Activated naive CD8-positive, alpha-beta T cell treated with anti-CD3 and anti-CD28 coated beads, Interleukin-2, amount 50 U/mL, for 24 hours (primary cell): ENCODE measurements around the gene TXNL4A.

Source experiments
- ATAC-seq: fragments of 150-1000 bp; cut with Tn5 transposase; one replicate; pipeline ENCODE4 v1.10.0; 2021
- DNase-seq: peaks from one replicate; pipeline ENCODE4 v3.0.0; 2021
- H3K27ac Mint-ChIP-seq: one replicate; pipeline ENCODE4 v1.8.0; 2021; ENCODE audit warnings: mild to moderate bottlenecking, mixed read lengths
- H3K27me3 Mint-ChIP-seq: one replicate; pipeline ENCODE4 v1.8.0; 2021; ENCODE audit warnings: mixed read lengths
- H3K36me3 Mint-ChIP-seq: one replicate; pipeline ENCODE4 v1.8.0; 2021; ENCODE audit warnings: low read depth, mixed read lengths
- H3K4me1 Mint-ChIP-seq: one replicate; pipeline ENCODE4 v1.8.0; 2021; ENCODE audit warnings: mixed read lengths
- H3K4me3 Mint-ChIP-seq: one replicate; pipeline ENCODE4 v1.8.0; 2021; ENCODE audit warnings: mild to moderate bottlenecking, moderate library complexity, mixed read lengths
- H3K9me3 Mint-ChIP-seq: one replicate; pipeline ENCODE4 v1.8.0; 2021; ENCODE audit warnings: mixed read lengths

TXNL4A gene

DNA sequence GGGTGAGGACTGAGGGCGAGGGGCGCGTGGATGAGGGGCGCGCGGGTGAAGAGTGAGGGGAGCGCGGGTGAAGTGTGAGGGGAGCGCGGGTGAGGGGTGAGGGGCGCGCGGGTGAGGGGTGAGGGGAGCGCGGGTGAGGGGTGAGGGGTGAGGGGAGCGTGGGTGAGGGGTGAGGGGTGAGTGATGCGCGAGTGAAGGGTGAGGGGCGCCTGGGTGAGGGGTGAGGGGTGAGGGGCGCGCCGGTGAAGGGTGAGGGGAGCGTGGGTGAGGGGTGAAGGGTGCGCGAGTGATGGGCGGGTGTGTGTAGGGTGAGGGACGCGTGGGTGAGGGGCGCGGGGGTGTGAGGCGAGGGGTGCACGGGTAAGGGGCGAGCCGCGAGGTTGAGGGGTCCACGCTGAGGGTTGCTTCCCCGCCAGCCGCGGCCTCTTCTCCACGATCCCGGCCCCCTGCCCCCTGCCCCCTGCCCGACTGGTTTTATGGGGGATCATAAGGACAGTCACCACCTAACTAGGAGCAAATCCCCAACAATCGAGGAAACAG, 35.8 kb downstream of the TXNL4A start:
- Mint-ChIP-seq H3K4me3 (no peak overlapping the region), H3K27ac (no peak overlapping the region), H3K36me3 (peaks cover 12% of the 10 kb centered on the region), H3K9me3 (no peaks in the 10 kb centered on the region), H3K27me3 (no peaks in the 10 kb centered on the region), H3K4me1 (peaks cover 32% of the 10 kb centered on the region)
- no peak for DNase-seq
- no peak for ATAC-seq

DNA sequence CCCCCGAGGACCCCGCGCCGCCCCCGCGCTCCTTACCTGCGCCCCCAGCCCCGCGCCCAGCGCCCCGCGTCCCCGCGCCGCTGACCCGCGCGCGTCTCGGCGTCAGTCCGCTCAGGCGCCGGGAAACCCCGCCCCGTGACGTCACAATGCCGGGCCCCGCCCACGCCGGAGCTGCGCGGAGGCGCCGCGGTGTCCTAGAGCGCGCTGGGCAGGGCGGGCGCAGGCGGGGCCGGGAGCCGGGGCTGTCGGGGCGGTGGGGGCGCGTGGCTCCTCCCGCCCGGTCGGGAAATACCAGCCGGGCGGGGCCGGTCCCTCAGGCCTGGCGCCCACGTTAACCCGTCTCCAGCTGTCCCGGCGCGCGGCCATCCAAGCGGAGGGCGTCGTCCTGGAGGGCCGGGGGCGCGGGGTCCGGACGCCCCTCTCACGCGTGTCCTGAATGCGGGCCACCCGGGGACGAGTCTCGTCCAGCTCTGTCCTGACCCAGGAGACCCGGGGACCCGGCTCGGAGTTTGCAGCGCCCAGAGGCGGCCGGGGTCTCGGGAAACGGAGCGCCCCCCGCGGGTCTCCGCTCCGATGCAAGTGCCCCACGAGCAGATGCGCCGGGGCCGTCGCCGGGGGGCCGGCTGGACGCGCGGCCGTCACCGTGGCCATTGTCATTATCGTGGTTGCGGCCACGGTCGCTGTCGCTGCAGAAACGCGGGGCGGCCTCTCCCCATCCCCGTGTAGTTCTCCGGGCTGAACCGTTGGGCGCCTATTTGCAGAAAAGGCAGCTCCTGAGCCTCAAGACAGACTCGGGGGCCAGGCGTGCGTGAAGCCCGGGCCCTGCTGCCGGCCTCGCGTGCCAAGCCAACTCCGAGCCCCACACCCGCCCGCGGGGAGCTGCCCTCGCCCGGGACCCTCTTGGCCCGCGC, 36.6 kb downstream of the TXNL4A start, which contains the start of gene SLC66A2:
SLC66A2 (minus strand) TSS at position 109 of the 911 bp plus-strand sequence. CDS start 727 bp downstream, outside the sequence.
- peaks cover 12% of the 10 kb centered on the region for H3K36me3 Mint-ChIP-seq

DNA sequence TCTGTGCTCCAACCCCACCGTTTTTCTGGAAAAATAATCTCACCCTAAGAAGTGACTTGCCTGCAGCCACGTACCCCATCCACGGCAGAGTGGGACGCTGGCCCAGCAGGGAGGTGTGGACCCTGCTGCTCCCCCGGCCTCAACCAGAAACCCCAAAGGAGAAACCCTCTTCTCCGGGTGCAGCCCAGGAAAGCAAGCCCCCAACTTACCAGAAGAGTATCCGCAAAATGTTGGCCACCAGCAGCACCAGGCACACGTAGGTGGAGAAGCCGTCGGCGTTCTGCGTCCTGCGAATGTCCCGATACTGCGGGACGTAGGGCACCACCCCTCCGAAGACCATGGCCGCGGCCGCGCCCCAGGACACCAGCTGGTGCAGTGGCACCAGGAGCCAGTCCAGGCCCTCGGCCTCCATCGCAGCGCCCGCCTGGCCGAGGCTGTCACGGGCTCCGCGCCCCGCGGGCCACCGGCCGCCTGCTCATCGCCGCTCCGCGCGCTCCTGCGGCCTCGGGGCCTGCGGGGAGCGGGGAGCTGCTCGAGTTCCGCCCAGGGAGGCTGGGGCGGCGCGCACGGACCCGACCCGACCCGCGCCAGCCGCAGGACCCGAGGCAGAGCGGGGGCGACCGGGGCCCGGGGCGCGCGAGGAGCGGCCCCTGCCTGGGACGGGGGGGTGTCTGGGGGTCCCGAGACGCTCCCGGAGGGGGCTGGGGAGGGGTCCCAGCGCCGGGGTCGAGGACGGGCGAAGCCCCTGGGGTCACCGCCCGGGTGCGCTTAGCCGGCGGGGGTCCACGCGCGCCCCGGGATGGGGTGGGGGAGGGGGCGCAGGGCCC, 37.6 kb downstream of the TXNL4A start:
- H3K27me3 Mint-ChIP-seq: no peaks in the 10 kb centered on the region
- H3K4me1 Mint-ChIP-seq: peaks cover 40% of the 10 kb centered on the region
- DNase-seq: peak; percentile 33

More for the DNA sequence above, 36.6 kb downstream of the TXNL4A start, which contains the start of gene SLC66A2:
- peak within 1 kb of the TSS; percentile 64 for H3K27ac Mint-ChIP-seq
- peak within 1 kb of the TSS; percentile 84 for H3K4me3 Mint-ChIP-seq
- DNase-seq (peak; percentile 98), ATAC-seq (peak; percentile 87)
- H3K27me3 Mint-ChIP-seq: no peaks in the 10 kb centered on the region
- H3K9me3 Mint-ChIP-seq: no peaks in the 10 kb centered on the region
- peaks cover 32% of the 10 kb centered on the region for H3K4me1 Mint-ChIP-seq

DNA sequence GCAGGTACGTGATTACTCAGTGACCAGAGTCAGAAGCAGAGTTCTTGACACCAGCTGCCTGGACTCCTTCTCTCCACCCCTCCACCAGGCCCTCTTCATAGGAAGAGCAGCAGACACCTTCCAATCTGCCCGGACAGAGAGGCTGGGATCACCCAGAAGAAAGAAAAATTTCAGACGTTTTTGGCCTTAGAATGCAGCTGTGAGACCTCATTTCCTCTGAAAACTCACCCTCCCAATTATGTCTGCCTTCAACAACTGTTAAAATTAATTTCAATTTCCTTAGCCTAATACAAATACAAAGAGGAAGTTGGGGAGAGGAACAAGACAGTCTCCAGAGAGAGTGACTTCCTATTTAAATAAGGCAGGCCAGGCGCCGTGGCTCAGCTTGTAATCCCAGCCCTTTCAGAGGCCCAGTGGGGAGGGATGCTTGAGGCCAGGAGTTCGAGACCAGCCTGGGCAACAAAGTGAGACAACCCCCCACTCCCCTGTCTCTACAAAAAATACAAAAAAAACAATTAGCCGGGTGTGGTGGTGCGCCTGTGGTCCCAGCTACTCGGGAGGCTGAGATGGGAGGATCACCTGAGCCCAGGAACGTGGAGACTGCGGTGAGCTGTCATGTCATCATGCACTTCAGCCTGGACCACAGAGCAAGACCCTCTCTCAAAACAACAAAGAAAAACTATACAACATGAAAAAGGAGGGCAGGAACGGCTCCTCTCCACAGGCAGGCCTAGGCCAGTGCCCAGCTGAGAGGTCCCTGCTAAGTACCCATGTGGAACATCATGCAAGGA, 38.5 kb downstream of the TXNL4A start:
- Mint-ChIP-seq H3K4me3 (peak overlapping the region; percentile 84), H3K9me3 (no peaks in the 10 kb centered on the region), H3K27me3 (no peaks in the 10 kb centered on the region), H3K36me3 (peaks cover 12% of the 10 kb centered on the region), H3K4me1 (peaks cover 39% of the 10 kb centered on the region), H3K27ac (peak overlapping the region; percentile 64)
- DNase-seq: peak; percentile 18
- ATAC-seq: no peak

More for the DNA sequence above, 37.6 kb downstream of the TXNL4A start:
- Mint-ChIP-seq H3K36me3 (peaks cover 12% of the 10 kb centered on the region), H3K27ac (peak overlapping the region; percentile 64), H3K9me3 (no peaks in the 10 kb centered on the region), H3K4me3 (peak overlapping the region; percentile 84)
- ATAC-seq: no peak

DNA sequence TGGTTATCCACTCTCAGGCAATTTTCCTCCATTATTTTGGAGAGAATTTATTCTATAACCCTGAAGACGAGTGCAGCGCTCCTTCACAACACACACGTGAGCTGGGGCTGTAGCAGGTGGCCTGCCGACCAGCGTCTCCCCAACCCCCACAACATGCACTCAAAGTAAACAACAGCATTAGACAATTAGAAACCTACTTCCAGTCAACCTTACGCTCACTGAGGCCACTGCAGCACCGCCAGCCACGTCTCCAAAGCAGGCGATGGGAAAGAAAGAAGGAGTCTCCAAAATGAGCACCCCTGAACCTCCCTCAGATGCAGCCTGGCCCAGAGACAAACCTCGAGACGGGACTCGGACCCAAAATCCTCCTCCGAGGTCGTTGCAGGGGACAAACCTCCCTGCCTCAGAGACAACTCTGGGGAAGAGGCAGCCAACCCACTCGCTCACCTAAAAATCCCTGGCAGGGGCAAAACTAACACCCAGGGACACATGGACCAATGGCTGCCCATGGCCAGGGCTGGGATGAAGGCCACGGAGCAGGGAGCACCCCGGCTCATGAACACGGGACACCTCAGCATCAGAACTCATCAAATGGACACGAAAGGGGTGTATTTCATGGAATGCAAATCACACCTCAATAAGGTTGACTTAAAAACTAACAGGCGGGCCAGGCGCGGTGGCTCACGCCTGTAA, 39.5 kb downstream of the TXNL4A start:
- ATAC-seq: no peak
- Mint-ChIP-seq H3K9me3 (no peaks in the 10 kb centered on the region), H3K27ac (no peak overlapping the region), H3K27me3 (no peaks in the 10 kb centered on the region), H3K4me1 (peaks cover 43% of the 10 kb centered on the region), H3K36me3 (peaks cover 12% of the 10 kb centered on the region), H3K4me3 (no peak overlapping the region)
- no peak for DNase-seq

DNA sequence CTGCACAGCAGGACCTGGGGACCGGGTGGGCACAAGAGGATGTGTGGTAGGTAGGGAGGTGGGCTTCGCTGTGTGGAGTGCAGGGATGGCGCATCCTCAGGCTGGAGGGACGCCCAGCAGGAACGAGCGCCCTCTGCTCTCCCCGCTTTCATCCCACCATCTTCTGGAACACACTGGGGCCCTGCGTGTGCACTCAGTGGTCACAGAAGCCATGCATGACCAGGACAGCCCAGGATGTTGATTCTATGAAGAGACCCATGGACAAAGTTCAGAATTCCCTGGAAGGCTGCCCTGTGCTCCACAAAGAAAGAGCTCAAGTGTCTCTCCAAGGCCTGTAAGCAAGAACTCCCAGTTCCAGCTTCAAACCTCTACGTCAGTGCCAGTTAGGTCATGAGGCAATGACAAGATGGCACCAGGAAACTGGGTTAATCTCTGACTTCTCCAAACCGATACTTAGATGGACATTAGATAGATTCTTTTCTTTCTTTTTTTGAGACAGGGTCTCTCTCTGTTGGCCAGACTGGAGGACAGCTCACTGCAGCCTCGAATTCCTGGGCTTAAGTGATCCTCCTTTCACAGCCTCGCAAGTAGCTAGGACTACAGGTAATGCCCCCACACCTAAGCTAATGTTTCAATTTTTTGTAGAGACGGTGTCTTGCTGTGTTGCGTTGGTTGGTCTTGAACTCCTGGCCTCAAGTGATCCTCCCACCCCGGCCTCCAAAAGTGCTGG, 40.3 kb downstream of the TXNL4A start:
- Mint-ChIP-seq H3K36me3 (peaks cover 12% of the 10 kb centered on the region), H3K4me3 (no peak overlapping the region), H3K27ac (no peak overlapping the region), H3K27me3 (no peaks in the 10 kb centered on the region), H3K4me1 (peaks cover 43% of the 10 kb centered on the region), H3K9me3 (no peaks in the 10 kb centered on the region)
- no peak for ATAC-seq
- no peak for DNase-seq

DNA sequence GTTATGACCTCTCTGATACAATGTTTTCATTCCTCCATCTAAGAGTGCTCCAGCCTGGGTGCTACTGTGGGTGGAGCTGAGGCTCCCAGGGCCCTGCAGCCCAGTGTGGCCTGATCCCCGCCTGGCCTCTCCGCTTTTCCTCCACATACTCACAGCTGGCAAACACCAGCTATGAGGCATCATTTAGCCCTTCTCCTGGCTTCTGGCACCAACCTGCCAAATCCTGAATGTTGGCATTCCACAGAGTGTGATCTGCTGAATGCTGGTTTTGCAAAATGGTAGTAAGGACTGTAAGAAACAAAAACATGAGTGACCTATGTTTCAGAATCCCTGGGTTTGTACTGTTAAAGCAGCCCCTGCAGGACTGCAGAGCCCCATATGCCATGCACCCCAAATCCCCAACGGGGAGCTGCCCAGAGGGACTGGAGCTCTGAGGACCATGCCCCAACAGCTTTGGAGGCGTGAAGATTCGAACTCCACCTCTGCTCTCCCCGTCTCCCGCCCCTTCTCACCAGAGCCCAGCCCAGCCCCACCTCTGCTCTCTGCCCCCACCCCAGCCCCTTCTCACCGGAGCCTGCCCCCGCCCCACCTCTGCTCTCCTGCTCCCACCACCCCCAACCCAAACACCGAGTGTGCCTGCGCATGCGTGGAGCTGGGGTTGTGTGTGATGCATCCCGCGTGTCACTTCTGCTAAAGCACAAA, 41.2 kb downstream of the TXNL4A start:
- Mint-ChIP-seq H3K27ac (no peak overlapping the region), H3K4me1 (peaks cover 50% of the 10 kb centered on the region)
- DNase-seq: no peak

DNA sequence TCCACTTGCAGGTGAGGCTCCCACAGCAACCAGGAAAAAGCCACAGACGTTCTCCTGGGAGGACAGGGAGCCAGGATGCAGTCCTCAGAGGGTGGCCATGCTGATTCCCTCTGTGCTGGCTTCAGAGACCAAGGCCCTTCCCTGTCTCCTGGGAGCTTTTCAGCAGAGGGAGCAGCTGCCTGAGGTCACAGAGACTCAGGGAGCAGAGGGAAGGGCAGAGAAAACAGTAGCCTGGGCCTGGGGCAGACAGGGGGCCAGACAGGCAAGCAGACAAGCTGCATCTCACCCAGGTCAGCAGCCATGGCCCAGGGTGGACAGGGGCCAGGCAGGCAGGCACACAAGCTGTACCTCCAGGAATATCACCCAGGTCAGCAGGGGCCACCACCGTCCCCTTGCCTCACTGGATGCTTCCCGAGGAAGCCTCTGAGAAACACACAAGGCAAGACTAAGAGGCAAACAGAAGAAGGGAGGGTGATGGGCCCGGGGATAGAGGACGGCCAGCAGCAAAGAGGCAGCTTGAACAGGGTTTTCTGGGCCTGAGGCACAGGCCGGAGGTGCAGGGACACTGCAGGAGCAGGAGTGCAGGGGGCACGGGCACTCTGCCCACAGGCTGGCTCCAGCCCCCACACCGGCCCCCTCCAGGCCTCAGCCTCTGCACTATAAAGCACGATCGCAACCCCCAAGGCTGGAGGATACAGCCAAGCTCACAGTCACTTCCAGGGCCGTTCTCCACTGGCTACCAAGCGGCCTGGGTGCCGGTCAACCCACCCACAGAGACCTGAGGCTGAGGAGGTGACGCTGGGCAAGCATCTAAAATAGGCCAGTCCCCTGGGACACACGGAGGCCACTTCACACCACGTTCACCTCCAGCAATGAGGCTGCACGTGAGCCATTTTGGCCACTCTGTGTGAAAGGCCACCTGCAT, 43.0 kb downstream of the TXNL4A start:
- no peak for DNase-seq
- Mint-ChIP-seq H3K36me3 (peaks cover 14% of the 10 kb centered on the region), H3K27ac (peak overlapping the region; percentile 69), H3K9me3 (no peaks in the 10 kb centered on the region), H3K27me3 (no peaks in the 10 kb centered on the region), H3K4me1 (peaks cover 48% of the 10 kb centered on the region), H3K4me3 (no peak overlapping the region)
- no peak for ATAC-seq

More for the DNA sequence above, 41.2 kb downstream of the TXNL4A start:
- peaks cover 12% of the 10 kb centered on the region for H3K36me3 Mint-ChIP-seq
- no peak for ATAC-seq
- H3K9me3 Mint-ChIP-seq: no peaks in the 10 kb centered on the region
- H3K27me3 Mint-ChIP-seq: no peaks in the 10 kb centered on the region
- no peak overlapping the region for H3K4me3 Mint-ChIP-seq

DNA sequence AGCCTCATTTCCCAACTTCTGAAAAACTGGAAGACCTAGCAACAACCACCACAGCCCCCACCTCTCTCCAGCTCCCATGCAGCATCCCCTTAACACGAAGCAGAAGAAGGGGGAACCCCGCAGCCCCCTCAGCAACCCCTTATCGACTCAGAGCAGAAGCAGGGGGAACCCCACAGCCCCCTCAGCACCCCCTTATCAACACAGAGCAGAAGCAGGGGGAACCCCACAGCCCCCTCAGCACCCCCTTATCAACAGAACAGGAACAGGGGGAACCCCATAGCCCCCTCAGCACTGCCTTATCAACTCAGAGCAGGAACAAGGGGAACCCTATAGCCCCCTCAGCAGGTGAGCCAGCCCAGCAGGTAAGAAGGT, 43.6 kb downstream of the TXNL4A start:
- Mint-ChIP-seq H3K27me3 (no peaks in the 10 kb centered on the region), H3K36me3 (peaks cover 17% of the 10 kb centered on the region), H3K27ac (peak overlapping the region; percentile 69), H3K4me1 (peaks cover 41% of the 10 kb centered on the region), H3K9me3 (no peaks in the 10 kb centered on the region), H3K4me3 (no peak overlapping the region)
- peak; percentile 12 for ATAC-seq
- DNase-seq: peak; percentile 12

DNA sequence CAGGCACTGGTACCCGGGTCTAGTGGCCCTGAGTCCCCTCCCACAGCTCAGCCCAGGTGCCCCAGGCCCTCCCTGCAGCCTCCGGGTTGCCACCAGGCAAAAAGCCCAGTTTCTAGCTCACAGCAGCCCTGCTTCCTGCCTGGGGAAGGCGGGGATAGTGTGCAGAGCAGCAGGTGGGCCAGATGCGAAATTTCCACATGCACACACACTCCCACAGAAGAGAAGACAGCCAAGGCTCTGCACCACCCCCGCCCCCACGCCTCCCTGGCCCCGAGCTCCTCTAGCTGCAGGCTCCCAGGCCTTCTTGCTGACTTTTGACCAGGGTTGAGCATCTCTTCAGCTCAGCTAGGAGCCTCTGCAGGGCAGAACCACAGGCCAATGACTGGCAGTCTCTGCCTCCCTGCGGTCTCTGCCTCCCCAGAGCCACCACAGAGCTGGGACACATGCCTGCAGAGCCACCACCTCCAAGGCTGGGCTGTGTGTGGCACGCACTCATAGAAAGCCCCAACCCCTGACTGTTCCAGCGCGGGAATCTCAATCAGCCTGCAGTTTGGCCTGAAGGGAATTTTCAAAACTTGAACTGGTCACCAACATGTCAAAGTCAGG, 44.1 kb downstream of the TXNL4A start:
- Mint-ChIP-seq H3K4me1 (peaks cover 38% of the 10 kb centered on the region), H3K27ac (peak overlapping the region; percentile 69), H3K36me3 (peaks cover 17% of the 10 kb centered on the region), H3K4me3 (no peak overlapping the region), H3K27me3 (no peaks in the 10 kb centered on the region), H3K9me3 (no peaks in the 10 kb centered on the region)
- DNase-seq (peak; percentile 53), ATAC-seq (peak; percentile 95)

DNA sequence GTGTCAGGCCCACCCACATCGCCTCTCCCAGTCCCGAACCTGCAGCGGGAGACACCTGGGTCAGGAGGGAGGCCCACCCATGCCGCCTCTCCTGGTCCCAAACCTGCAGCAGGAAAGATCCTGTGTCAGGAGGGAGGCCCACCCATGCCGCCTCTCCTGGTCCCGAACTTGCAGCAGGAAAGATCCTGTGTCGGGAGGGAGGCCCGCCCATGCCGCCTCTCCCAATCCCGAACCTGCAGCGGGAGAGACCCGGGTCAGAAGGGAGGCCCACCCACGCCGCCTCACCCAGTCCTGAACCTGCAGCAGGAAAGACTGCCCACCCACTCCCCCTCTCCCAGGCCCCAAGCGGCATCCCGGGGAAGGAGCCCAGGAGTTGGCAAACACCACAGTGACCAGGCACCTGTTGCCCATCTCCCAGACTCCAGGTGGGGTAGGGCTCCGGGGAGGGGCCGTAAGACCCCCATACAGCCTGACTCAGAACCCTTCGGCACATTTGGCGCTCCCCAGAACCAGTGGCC, 44.7 kb downstream of the TXNL4A start:
- H3K9me3 Mint-ChIP-seq: no peaks in the 10 kb centered on the region
- DNase-seq: no peak
- H3K4me1 Mint-ChIP-seq: peaks cover 33% of the 10 kb centered on the region
- no peak overlapping the region for H3K27ac Mint-ChIP-seq
- H3K27me3 Mint-ChIP-seq: no peaks in the 10 kb centered on the region
- H3K36me3 Mint-ChIP-seq: peaks cover 15% of the 10 kb centered on the region
- H3K4me3 Mint-ChIP-seq: no peak overlapping the region
- no peak for ATAC-seq
